IPS-18c (cell line): Measurements from ENCODE around the gene BPIFB1.

Source experiments
- H3K4me3 ChIP-seq: 2 replicates; pipeline ENCODE4 v1.7.0; 2013; ENCODE audit warnings: low read depth, mild to moderate bottlenecking, low read length, moderate library complexity; ENCODE audit not compliant: insufficient read depth
- H3K9me3 ChIP-seq: one replicate; pipeline ENCODE4 v1.6.1; 2013; ENCODE audit warnings: mild to moderate bottlenecking, low read length, moderate library complexity; ENCODE audit not compliant: control insufficient read depth, insufficient read depth

The BPIFB1 gene

GRCh38 chr20:33336375-33336774 is 53.4 kb downstream of the BPIFB1 start:
- no peak overlapping the region for H3K4me3 ChIP-seq
- H3K9me3 ChIP-seq: peaks cover 4% of the 10 kb centered on the region

- H3K9me3 ChIP-seq: peaks cover 4% of the 10 kb centered on the region
- H3K4me3 ChIP-seq: no peak overlapping the region
Measured at GRCh38 chr20:33337119-33337518, 54.1 kb downstream of the BPIFB1 start.

GRCh38 chr20:33337531-33338165 is 54.6 kb downstream of the BPIFB1 start:
- peaks cover 3% of the 10 kb centered on the region for H3K9me3 ChIP-seq
- H3K4me3 ChIP-seq: no peak overlapping the region

DNA sequence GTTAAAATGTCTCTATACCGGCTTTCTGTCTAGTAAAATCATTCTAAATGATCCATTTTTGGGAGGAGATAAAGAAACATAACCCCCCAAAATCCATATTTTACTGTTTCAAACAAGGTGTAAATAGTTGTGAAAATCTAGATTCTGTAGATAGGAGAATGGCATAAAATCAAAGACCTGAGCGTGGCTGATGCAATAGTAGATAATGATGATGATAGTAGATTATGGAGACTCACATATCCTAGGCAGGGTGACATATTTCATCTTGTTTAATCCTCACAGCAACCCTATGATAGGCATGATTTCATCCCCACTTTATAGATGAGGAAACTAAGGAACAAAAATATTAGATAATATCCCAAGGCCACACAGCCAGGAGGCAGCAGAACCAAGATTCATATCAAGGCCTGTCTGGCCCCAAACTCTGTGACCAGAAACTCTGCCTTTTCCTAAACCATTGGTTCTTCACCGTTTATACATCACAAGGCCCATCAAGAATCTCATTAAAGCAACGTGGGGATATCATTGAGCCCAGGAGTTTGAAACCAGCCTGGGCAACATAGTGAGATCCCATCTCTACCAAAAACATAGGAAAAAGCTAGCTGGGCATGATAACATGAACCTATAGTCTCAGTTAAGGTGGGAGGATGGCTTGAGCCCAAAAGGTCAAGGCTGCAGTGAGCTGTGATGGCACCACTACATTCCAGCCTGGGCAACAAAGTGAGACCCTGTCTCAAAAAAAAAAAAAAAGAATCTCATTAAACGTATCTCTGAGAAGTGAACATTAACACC is 55.6 kb downstream of the BPIFB1 start:
- Histone ChIP-seq H3K4me3 (no peak overlapping the region), H3K9me3 (no peaks in the 10 kb centered on the region)

DNA sequence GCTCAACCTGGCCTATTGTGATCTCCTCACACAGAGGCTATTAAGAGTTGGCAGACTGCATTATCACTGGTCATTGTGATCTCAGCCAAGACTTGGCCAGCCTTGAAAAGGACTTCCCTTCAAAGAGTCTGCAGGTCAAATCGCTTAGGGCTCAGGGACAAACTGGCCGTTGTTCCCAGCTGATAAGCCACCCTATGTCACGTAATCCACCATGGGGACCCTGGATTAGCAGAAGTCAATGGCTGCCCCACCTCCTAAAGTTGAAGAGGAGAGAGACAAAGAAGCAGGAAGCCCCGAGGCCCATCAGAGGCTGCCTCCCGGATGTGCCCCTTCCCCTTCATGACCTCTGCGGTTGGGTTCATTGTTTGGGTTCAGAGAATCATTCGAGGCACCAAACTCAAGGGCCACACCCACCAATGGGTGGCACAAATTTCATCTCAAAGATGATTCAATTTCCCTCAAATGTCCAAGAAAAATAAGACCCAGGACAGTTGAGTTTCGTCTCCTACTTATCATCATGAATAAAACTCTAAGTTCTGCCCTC is 56.6 kb downstream of the BPIFB1 start:
- Histone ChIP-seq H3K4me3 (no peak overlapping the region), H3K9me3 (no peaks in the 10 kb centered on the region)

DNA sequence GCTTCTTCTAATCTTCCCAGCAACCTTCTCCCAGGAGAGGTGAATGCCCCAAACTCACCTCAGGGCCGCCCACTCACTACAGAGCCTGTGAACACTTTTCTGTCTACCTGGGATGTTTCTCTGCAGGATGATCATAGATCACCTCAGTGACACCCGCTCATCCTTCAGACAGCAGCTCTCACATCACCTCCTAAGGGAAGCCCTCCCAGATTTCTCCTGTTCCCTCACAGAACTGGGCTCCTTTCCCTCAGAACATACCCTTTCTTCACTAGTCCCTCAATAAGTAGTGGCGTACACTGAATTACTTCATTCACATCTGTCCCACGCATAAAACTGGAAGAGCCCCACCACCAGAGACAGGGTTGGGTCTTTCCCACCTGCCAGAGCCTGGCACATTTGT is 60.5 kb downstream of the BPIFB1 start:
- H3K9me3 ChIP-seq: no peaks in the 10 kb centered on the region
- H3K4me3 ChIP-seq: no peak overlapping the region

GRCh38 chr20:33345342-33345741 is 62.3 kb downstream of the BPIFB1 start:
- Histone ChIP-seq H3K9me3 (no peaks in the 10 kb centered on the region), H3K4me3 (no peak overlapping the region)

DNA sequence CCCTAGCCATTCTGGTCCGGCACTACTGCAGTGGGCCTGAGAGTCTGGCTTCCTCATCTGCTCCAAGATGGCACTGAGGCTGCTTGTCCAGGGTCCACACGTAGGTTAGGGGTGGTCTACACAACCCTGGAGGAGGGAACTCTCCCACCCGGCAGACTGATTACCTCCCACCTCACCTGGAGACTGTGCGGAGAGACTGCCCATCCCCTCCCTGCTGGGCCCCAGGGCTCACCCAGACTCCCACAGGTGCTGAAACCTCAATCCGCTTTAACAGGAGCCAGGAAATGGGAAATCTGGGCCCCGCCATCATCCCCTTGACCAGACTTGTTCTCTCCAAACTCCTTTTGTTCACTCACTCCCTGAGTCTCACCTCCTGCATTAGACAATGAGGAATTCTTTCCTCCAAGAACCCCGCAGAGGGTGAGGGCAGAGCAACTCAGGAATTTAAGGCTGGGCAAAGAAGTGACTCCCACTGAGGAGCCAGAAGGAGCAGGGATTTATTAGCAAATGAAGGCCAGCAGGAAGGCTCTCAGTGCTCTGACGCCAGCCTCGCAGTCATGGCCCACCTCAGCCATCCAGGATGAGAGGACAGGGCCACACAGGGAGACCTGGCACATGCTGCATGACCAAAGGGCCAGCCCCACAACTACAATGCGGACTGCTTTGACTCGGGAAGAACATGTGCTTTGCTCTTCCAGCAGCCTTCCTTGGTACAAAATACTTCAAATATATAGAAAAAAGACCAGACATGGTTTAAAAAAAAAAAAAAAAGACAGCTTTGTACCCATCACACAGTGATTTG is 65.3 kb downstream of the BPIFB1 start:
- H3K9me3 ChIP-seq: no peaks in the 10 kb centered on the region

GRCh38 chr20:33349493-33349892 is 66.5 kb downstream of the BPIFB1 start:
- H3K9me3 ChIP-seq: no peaks in the 10 kb centered on the region
- H3K4me3 ChIP-seq: no peak overlapping the region

More for the DNA sequence above, 65.3 kb downstream of the BPIFB1 start:
- H3K4me3 ChIP-seq: no peak overlapping the region; the same call in 1 of the 2 replicates

- no peak overlapping the region for H3K4me3 ChIP-seq
- no peaks in the 10 kb centered on the region for H3K9me3 ChIP-seq
Measured at GRCh38 chr20:33351696-33352095, 68.7 kb downstream of the BPIFB1 start.

GRCh38 chr20:33352258-33353012 is 69.4 kb downstream of the BPIFB1 start:
- no peak overlapping the region for H3K4me3 ChIP-seq
- no peaks in the 10 kb centered on the region for H3K9me3 ChIP-seq

DNA sequence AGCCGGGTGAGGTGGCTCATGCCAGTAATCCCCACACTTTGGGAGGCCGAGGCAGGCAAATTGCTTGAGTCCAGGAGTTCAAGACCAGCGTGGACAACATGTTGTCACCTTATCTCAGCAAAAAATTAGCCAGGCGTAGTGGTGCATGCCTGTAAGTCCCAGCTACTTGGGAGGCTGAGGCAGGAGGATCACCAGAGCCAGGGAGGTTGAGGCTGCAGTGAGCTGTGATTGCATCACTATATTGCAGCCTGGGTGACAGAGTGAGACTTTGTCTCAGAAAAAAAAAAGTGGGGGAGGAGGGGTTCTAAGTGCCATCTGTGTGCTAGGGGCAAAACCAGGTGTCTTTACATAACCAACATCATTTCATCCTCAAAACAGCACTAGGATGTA is 70.0 kb downstream of the BPIFB1 start:
- no peaks in the 10 kb centered on the region for H3K9me3 ChIP-seq
- no peak overlapping the region for H3K4me3 ChIP-seq
